ENCODE data around the gene GUF1.

DNA sequence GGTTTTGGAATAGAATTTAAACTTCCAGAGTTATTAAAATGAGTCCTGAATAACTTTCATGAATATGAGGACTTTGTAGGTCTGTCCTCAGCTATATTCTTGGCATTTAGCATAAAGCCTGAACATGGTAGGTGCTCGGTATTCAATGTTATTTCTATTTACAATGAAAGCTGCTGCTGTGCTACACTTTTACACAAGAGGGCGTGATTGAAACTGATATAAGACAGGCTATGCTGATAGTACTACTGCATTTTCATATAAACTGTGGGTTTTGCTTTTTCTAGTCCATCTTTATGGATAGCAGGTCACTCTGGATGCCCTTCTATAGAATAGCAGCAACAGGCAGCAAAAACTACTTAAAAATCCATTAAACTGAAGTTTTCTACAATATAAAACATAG is 60.4 kb downstream of the GUF1 start:
- TF ChIP-seq, protein P1, sequence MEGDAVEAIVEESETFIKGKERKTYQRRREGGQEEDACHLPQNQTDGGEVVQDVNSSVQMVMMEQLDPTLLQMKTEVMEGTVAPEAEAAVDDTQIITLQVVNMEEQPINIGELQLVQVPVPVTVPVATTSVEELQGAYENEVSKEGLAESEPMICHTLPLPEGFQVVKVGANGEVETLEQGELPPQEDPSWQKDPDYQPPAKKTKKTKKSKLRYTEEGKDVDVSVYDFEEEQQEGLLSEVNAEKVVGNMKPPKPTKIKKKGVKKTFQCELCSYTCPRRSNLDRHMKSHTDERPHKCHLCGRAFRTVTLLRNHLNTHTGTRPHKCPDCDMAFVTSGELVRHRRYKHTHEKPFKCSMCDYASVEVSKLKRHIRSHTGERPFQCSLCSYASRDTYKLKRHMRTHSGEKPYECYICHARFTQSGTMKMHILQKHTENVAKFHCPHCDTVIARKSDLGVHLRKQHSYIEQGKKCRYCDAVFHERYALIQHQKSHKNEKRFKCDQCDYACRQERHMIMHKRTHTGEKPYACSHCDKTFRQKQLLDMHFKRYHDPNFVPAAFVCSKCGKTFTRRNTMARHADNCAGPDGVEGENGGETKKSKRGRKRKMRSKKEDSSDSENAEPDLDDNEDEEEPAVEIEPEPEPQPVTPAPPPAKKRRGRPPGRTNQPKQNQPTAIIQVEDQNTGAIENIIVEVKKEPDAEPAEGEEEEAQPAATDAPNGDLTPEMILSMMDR (IDR thresholded peaks at IDR 0.05) = peak in 2 of 6 experiments; percentile 15 to 39
- no peak for TF ChIP-seq POLR2A (IDR thresholded peaks at IDR 0.05)

Measured in adrenal gland (tissue), 5 donors.